Panc1 (cell line): ENCODE results near the gene AMZ1.

ENCODE experiments used
- CTCF ChIP-seq: fragments of 450-650 bp; IDR thresholded peaks from 2 replicates; pipeline ENCODE4 v1.5.1; 2017; ENCODE audit warnings: mild to moderate bottlenecking
- REST ChIP-seq, 2 experiments: IDR thresholded peaks; 2 replicates each; pipeline ENCODE4 v1.6.1; 2011 to 2012; ENCODE audit warnings: low read depth in 2 of 2, control low read depth in 1 of 2, low read length in 1 of 2, mild to moderate bottlenecking in 1 of 2, moderate library complexity in 1 of 2; ENCODE audit not compliant: insufficient read depth in 1 of 2
- SIN3A ChIP-seq: IDR thresholded peaks from 2 replicates; pipeline ENCODE4 v1.6.1; 2012; ENCODE audit warnings: low read depth, mild to moderate bottlenecking, low read length, moderate library complexity, borderline replicate concordance; ENCODE audit not compliant: insufficient read depth

- no peak for TF ChIP-seq CTCF
- no peak for TF ChIP-seq REST (IDR thresholded peaks at IDR 0.05; ENCODE audit: insufficient read depth in 1 of 2, low read depth in 2 of 2, low read length in 1 of 2)
- TF ChIP-seq SIN3A = no peak
Observed at GRCh38 chr7:2761801-2762497, 73.9 kb downstream of the AMZ1 start.
